ENCODE results near the gene GATA5.

DNA sequence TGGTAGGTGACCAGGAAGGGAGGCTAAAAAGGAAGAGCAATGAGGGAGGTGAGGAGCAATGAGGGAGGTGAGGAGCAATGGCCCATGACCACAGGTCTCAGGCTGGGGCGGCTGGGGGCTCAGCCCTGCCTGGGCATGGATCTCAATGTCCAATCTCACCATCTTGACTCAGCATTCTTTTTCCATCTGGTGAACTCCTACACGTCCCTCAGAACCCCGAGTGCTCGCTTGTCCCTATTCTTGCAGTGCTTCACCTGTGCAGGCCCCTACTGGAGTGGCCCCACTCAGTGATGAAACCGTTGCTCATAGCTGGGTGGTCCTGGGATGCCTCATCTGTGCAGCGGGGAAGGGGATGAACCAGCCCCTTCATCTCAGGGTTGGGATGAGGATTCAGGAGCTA, 31.5 kb downstream of the GATA5 start:
- TF ChIP-seq CTCF (conservative IDR thresholded peaks at IDR 0.05; ENCODE audit: low read depth, low read length): no peak
- no peak for TF ChIP-seq EZH2 (IDR thresholded peaks at IDR 0.05; ENCODE audit: low read length, unreplicated experiment)
- TF ChIP-seq EZH2phosphoT487 (IDR thresholded peaks at IDR 0.05; ENCODE audit: borderline replicate concordance, low read length): no peak
